Anterior cingulate cortex (tissue), 58 donors: ENCODE measurements around the gene DBNDD2.

Source experiments
- DNase-seq, 58 donors: peaks; one replicate each; lab custom pipeline; 2025; lab: John Stamatoyannopoulos, UW

The DBNDD2 gene

GRCh38 chr20:45377269-45377668 lies 30.8 kb upstream of the DBNDD2 start:
- no peak for DNase-seq

GRCh38 chr20:45378191-45378590 lies 29.9 kb upstream of the DBNDD2 start, which contains the start of gene TP53TG5:
Gene TP53TG5 (minus strand): TSS chr20:45378325. CDS start chr20:45378236, 89 bp downstream.
- peak in 39 of 58 donors; percentile 4 to 85 (median 49) for DNase-seq

GRCh38 chr20:45387274-45387673 lies 20.8 kb upstream of the DBNDD2 start:
- DNase-seq: no peak

DNA sequence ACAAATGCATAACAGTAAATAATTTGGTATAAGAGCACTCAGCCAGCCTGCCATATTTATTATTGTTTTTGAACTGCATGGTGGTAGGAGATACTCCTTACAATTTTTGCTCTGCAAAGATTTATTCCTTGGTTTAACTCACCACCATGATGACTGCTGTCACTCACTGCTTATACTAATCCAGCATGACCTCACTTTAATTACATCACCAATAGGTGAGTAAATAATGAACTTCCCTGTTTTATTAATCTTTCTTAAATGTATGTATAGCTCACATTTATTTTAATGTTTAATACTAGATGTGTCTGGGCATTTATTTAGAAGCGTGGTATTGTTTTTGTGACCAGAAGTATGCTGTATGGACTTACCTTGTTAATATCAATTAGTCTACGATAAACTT lies 17.2 kb upstream of the DBNDD2 start:
- no peak for DNase-seq

GRCh38 chr20:45391559-45391958 lies 16.5 kb upstream of the DBNDD2 start:
- no peak for DNase-seq

DNA sequence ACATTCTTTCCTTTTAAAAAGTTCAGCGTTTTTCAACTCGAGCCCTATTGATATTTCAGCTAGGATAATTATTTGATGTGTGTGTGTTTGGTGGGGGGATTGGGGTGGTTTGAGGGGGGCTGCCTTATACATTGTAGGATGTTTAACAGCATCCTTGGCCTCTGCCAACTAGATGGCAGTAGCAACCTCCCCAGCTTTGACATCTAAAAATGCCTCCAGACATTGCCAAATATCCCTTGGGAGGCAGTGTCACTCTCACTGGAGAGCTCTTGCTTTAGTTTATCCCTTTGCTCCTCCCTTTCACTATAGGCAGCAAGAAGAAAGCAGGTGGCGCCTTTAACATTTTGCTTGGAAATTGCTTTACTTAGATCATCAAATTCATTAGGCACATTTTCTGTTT lies 15.4 kb upstream of the DBNDD2 start:
- DNase-seq: peak in 6 of 58 donors; percentile 14 to 51 (median 35)

GRCh38 chr20:45394221-45395113 lies 13.6 kb upstream of the DBNDD2 start:
- no peak for DNase-seq

DNA sequence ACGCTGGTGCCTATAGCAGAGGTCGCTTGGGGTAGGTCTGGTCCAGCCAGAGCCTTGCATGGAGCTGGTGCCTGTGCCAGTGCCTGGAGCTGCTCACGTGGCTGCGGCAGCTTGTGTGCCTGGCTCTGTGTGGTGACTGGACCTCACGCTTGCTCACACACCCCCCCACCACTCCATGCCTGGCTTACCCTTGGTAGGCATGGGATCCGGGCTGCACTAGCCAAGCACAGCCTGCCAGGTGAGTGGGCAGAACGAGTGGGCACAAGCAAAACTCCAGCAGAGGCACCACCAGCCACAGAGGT lies 13.0 kb upstream of the DBNDD2 start:
- no peak for DNase-seq

GRCh38 chr20:45399018-45399417 lies 9.1 kb upstream of the DBNDD2 start:
- no peak for DNase-seq

DNA sequence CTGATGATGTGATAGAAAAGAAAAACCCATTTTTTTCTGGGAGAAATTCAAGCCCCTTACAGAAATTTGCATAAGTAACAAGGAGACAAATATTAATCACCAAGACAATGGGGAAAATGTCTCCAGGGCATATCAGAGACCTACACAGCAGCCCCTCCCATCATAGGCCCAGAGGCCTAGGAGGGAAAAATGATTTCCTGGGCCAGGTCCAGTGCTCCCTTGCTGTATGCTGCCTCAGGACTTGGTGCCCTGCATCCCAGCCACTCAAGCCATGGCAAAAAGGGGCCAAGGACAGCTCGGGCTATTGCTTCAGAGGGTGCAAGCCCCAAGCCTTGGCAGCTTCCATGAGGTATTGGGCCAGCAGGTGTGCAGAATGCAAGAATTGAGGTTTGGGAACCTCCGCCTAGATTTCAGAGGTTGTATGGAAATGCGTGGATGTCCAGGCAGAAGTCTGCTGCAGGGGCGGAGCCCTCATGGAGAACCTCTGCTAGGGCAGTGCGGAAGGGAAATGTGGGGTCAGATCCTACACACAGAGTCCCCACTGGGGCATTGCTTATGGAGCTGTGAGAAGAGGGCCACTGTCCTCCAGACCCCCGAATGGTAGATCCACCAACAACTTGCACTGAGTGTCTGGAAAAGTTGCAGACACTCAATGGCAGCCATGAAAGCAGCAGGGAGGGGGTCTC lies 7.6 kb upstream of the DBNDD2 start:
- no peak for DNase-seq

GRCh38 chr20:45402946-45403345 lies 5.1 kb upstream of the DBNDD2 start:
- DNase-seq: no peak

GRCh38 chr20:45404438-45404837 lies 3.7 kb upstream of the DBNDD2 start:
- DNase-seq: no peak

DNA sequence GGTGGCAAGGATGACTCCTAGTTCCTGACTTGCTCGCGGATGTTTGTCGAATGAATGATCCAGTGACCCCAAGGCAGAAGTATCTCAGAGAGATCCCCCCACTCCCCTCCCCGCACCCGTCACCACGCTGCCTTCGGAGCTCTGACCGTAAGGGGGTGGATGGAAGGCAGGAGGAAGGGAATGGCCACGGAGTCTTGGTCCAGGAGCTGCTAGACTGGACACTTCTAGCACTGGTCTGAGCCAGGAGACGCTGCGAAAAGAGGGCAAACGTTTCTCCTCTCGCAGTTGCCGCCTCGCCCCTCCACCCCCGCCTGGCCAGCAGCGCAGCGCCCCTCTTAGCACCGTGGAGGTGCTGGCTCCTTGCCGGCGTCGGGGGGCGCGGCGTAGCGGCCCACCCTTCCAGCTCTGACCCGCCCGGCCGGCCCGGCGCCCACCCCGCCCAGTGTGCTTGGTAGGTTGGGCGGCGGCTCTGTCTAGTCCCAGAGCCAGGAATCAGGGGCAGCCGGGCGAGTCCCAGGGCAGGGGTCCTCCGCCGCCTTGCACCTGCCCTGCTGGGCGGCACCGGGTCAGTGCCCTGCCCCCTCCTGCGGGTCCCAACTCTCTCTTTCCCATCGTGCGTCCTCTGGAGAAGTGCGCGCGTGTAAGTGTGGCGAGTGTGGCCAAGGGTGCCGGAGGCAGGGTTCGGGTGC lies 2.4 kb upstream of the DBNDD2 start:
- DNase-seq: peak in 3 of 58 donors; percentile 53 to 67 (median 54)

- DNase-seq: peak in 49 of 58 donors; percentile 34 to 80 (median 62)
Measured at GRCh38 chr20:45406260-45407066, 1.6 kb upstream of the DBNDD2 start.

DNA sequence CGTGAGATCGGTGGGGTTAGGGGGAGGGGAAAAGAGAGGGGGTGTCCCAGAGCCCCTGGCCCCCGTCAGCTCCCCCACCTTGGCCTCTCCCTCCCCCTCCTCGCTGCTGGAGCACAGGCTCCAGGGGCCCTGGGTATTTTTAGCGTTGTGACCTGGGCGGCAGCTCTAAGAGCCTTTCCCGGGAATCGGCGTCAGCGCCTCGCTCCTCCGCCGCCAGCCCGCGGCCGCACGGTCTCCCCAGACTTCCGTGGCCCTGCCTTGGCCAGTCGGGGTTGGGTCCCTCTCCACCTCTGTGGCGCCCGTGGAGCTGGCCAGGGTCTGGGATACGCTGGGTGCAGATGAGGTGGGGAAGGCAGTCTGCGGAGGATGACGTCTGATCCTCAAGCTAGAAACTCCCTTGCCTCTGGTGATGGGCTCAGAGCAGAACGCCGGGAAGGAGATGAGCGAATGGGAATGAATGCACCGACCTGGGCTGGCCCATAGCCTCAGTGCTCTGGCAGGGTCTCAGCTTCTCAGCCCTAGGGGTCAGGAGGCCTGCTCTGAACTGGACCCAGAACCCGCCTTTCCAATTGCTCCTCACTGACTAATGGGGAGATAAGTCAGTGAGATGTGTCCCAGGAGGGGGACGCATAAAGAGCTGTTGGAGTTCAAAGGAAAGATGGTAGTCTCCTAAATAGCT lies 883 bp upstream of the DBNDD2 start:
- DNase-seq: peak in 43 of 58 donors; percentile 22 to 74 (median 53)

GRCh38 chr20:45408646-45409213 lies 641 bp downstream of the DBNDD2 start:
- peak in 13 of 58 donors; percentile 15 to 52 (median 34) for DNase-seq

DNA sequence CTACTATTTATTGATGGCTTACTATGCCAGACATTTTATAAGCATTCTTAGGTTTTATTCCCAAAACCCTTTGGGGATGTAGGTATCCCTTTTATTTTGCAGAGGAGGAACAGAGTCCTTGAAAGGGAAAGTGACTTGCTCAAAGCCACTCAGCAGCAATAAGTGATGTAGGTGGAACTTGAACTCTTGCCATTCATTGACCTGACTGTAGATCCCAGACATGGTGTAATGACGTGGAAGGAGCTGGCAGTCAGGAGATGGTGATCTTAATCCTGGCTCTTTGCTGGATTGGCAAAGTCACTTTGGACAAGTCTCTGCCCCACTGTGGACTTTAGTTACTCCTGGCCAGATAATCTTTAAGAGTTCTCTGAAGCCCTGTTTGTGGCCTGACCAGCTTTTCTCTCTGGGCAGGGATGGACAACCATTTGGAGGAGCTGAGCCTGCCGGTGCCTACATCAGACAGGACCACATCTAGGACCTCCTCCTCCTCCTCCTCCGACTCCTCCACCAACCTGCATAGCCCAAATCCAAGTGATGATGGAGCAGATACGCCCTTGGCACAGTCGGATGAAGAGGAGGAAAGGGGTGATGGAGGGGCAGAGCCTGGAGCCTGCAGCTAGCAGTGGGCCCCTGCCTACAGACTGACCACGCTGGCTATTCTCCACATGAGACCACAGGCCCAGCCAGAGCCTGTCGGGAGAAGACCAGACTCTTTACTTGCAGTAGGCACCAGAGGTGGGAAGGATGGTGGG lies 1.6 kb downstream of the DBNDD2 start:
- no peak for DNase-seq

- DNase-seq: peak in 1 of 58 donors; percentile 19
Measured at GRCh38 chr20:45410887-45411286, 2.8 kb downstream of the DBNDD2 start.

DNA sequence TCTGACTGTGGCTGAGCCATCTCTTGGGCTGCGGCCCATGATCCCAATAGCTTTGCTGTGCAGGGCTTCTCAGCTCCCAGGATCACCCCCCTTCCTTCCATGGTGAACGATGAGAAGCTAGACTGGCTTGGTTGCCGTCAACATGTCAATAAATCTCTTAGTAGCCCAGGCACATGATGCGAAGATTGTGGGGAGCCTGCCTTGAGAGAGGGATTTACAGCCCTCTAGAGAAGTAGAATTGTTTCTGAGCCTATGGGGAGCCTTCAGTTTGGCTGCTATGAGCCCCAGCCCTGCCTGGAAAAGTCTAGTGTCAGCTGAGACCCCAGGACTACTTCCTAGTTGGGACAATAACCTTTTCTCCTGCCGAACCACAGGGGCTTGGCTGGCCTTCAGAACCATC lies 4.6 kb downstream of the DBNDD2 start:
- DNase-seq: no peak
